GM12873 (cell line): ENCODE data around the gene SNCB.

Source experiments
- CTCF ChIP-seq: IDR thresholded peaks from 2 replicates; pipeline ENCODE4 v1.5.1; 2012; ENCODE audit warnings: low read depth, mild to moderate bottlenecking, moderate library complexity, low read length, control low read depth; ENCODE audit not compliant: insufficient read depth; ENCODE audit errors: missing control alignments

SNCB gene

GRCh38 chr5:176639981-176640380, 9.6 kb upstream of the SNCB start:
- no peak for TF ChIP-seq CTCF

- no peak for TF ChIP-seq CTCF
These were observed 8.9 kb upstream of the SNCB start for GRCh38 chr5:176639208-176639607.

- TF ChIP-seq CTCF, result no peak
These were observed 8.1 kb upstream of the SNCB start for GRCh38 chr5:176638437-176638836.

GRCh38 chr5:176637556-176637955, 7.2 kb upstream of the SNCB start:
- no peak for TF ChIP-seq CTCF

- no peak for TF ChIP-seq CTCF
These were observed 6.1 kb upstream of the SNCB start for GRCh38 chr5:176636426-176636825.

GRCh38 chr5:176633598-176633997, 3.3 kb upstream of the SNCB start:
- no peak for TF ChIP-seq CTCF

GRCh38 chr5:176632745-176633144, 2.4 kb upstream of the SNCB start:
- no peak for TF ChIP-seq CTCF
